ENCODE data around the gene XYLB.

Gene XYLB

GRCh38 chr3:38454884-38455638, 108.5 kb downstream of the XYLB start:
- DNase-seq (ENCODE audit: low read depth, low spot score) = peak; percentile 80

DNA sequence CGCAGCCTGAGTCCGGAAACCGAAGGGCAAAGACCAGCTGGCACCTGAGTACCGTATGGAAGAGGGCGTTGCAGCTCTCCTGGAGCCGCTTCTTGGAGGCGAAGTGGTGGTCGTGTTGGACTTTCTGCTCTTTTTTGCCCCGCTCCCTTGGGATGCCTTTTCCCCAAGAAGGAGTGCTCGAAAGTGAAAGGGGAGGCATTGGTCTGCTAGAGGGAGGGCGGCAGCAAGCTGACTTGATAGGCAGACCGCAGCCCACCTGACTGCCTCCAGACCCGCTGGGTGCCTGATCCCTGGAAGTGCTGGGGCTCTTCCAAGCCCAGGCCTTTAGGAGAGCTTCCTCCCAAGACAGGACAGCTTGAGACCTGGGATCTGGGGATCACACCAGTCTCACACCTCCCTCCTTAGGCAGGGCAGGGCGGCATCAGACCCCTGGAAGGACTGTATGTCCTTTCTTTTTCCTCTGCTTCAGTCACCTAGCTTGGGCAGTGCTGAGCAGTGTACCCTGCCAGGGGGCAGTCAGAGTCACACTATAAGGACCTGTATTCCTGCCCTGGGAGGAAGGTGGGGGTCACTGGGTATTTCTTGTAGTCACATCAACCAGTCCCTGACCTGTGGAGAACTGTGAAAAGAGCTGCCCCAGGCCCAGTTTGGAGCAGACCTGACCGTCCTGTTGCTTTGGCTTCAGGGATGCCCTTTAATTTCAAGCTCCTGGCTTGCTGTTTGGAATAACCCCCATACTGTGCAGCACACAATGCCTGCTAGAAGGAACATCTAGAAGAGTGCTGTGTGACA, 109.2 kb downstream of the XYLB start:
- peak; percentile 84 for DNase-seq (ENCODE audit: low read depth, low spot score)

GRCh38 chr3:38457111-38458003, 110.8 kb downstream of the XYLB start:
- DNase-seq (ENCODE audit: low read depth, low spot score) = no peak

DNA sequence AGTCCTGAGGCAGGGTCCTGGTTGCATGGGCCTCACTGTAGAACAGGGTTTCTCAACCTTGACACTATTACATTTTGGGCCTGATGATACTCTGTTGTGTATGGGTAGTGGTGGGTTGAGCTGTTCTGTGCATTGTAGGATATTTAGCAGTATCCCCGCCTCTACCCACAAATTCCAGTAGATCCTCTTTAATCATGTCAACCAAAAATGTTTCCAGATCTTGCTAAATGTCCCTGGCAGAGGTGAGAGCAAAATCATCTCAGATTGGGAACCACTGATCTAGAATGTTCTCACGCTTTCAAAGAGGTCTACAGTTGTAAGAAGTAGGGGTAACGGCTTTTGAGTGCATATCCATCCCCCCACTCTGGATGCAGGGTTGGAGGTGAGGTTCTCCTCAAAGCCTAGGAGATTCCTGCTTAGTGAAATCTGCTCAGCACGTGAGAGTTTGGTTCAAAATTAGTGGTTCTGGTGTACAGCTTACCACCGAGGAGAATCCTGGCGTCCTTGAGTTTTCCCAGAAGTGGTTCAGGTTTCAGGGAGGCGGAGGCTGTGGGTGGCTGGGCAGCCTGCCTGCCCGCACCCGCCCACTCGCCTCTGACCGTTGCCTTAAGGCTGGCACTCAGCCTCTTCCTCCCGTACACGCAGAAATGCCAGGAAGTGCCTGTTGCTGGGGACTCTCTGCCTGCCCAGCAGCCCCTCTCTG, 112.4 kb downstream of the XYLB start:
- DNase-seq (ENCODE audit: low read depth, low spot score) = no peak

- DNase-seq (ENCODE audit: low read depth, low spot score) = no peak
Measured at GRCh38 chr3:38459499-38460048, 113.0 kb downstream of the XYLB start.

DNA sequence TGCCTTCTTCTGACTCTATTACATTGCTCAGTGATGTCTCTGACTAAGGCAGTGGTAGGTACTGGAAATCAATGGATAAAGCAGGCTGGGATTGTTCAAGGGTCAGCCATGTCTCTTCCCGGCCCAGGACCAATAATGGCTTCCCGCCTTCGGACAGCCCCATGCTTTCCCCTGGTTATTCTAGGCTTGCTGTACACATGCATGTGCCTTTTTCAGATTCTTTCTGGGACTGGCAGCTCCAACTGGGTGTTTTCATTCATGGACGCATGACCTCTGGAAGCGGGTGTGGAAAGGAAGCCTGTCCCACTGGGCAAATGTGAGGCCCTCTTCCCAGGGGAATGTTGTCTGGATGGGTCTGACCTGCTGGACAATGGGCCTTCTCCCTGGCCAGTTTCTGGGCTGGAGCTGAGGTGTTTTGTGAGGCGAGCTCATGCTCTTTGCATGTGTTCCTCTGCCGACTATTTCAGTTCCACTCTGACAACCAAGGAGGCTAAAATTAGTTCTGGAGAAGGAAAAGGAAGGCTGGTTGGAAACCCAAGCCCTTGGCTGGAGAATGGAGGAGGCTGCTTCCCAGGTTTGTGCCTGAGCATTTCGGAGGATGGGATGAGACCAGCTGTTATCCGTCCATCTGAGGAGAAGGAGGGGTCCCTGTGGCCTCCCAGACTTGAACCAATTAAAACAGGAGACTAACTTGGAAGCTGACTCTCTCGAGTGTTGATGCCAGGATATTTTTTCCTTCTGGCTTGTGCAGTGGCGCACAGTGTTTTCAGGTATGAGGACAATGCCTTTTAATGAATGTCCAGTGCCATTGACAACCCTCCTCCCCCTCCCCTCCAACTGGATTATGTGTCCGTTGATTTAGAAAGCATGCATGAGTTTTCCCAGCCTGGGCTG, 114.0 kb downstream of the XYLB start:
- DNase-seq (ENCODE audit: low read depth, low spot score) = no peak
